Lower leg skin (tissue), 3 donors: ENCODE data around the gene SARM1.

Source experiments
- POLR2A ChIP-seq, 2 donors: fragments of 450-650 bp; IDR thresholded peaks; one replicate each; pipeline ENCODE4 v1.6.1; 2016 to 2017; ENCODE audit warnings: antibody characterized with exemption in 2 of 2, mild to moderate bottlenecking in 1 of 2, moderate library complexity in 1 of 2
- TF ChIP-seq, protein P1 (sequence below), 3 donors: fragments of 450-650 bp; IDR thresholded peaks; one replicate each; pipeline ENCODE4 v1.5.1; 2016; ENCODE audit warnings: antibody characterized with exemption in 3 of 3, mild to moderate bottlenecking in 3 of 3, moderate library complexity in 2 of 3

DNA sequence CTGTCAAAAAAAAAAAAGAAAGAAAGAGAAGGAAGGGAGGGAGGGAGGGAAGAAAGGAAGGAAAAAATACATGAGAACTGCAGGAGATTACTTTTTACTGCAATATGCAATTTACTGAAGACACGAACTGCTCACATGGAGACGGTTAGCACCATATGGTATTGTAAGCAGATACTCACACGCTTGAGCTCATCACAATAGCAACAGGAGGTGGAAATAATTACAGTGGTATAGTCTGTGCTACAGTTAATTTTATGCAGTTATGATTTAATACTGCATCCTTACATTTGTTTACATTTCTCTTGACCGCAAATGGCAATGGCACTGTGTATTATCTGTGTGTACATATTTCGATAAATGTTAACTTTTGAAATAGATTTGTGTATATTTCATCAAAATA is 55.9 kb downstream of the SARM1 start:
- TF ChIP-seq, protein P1, sequence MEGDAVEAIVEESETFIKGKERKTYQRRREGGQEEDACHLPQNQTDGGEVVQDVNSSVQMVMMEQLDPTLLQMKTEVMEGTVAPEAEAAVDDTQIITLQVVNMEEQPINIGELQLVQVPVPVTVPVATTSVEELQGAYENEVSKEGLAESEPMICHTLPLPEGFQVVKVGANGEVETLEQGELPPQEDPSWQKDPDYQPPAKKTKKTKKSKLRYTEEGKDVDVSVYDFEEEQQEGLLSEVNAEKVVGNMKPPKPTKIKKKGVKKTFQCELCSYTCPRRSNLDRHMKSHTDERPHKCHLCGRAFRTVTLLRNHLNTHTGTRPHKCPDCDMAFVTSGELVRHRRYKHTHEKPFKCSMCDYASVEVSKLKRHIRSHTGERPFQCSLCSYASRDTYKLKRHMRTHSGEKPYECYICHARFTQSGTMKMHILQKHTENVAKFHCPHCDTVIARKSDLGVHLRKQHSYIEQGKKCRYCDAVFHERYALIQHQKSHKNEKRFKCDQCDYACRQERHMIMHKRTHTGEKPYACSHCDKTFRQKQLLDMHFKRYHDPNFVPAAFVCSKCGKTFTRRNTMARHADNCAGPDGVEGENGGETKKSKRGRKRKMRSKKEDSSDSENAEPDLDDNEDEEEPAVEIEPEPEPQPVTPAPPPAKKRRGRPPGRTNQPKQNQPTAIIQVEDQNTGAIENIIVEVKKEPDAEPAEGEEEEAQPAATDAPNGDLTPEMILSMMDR (IDR thresholded peaks at IDR 0.05) = no peak
- TF ChIP-seq POLR2A (IDR thresholded peaks at IDR 0.05) = no peak
